Globus pallidus (tissue), 1 donor: ENCODE measurements around the gene SQOR.

ENCODE experiments used
- DNase-seq: peaks from one replicate; pipeline ENCODE4 v3.0.0-alpha.2; 2015; ENCODE audit warnings: low spot score

The SQOR gene

DNA sequence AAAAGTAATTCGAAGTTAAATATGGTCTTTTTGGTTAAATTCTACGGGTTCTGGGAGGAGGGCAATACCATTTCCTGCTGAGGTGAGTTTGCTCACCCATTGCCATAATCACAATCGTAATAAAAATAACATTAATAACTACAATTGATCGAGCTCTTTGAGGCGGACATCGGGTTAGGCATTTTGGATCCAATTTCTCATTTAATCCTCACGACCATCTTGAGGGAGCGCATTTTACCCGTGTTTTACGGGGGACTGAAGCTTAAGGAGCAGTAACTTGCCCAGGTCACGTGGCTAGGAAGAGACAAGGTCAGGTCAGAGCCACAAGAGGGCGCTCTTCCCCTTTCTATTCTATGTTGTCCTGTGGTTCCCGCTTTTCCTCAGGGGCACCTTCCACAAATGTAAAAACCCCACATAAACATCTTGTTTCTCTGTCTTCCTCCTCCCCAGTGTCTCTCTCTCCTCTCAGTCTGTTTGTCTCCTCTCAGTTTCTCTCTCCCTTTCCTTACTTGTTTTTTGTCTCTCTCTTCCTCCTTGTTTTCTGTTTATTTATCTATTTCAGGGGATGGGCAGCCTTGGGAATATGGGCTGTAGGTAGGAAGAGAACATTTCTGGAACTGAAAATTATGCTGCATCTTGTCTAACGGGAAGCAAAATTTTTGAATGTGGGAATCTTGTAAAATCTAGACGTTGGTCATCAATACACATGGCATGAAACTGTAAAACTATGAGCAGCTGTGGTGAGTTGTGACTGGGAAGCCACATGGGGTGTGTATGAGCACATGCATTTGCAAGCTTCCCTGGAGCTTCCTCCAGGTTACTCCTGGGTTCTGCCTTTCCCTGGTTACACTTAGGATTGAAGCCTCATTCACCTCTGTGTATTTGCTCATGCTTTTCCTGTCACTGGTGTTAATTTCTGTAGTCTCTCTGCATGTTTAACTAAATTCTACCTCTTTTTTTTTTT, 71.0 kb downstream of the SQOR start:
- peak; percentile 83 for DNase-seq

DNA sequence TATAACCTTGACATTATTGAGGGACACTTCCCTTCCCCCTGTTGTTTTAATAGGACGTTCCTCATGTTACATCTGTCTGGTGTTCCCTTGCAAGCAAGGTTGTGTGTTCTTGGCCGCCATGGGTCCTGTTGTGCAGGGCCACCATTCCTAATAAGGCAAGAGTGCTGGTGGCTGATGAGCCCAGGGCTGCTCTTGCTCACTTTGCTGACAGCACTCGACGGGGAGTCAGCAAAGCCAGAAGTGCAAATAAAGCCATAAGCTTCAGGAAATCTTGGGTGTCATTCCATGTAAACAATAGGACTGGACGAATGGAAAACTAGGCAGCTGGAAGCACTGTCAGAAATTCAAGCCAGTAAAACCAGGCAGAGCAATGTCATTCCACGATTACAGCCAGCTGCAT, 75.8 kb downstream of the SQOR start:
- DNase-seq = no peak

DNA sequence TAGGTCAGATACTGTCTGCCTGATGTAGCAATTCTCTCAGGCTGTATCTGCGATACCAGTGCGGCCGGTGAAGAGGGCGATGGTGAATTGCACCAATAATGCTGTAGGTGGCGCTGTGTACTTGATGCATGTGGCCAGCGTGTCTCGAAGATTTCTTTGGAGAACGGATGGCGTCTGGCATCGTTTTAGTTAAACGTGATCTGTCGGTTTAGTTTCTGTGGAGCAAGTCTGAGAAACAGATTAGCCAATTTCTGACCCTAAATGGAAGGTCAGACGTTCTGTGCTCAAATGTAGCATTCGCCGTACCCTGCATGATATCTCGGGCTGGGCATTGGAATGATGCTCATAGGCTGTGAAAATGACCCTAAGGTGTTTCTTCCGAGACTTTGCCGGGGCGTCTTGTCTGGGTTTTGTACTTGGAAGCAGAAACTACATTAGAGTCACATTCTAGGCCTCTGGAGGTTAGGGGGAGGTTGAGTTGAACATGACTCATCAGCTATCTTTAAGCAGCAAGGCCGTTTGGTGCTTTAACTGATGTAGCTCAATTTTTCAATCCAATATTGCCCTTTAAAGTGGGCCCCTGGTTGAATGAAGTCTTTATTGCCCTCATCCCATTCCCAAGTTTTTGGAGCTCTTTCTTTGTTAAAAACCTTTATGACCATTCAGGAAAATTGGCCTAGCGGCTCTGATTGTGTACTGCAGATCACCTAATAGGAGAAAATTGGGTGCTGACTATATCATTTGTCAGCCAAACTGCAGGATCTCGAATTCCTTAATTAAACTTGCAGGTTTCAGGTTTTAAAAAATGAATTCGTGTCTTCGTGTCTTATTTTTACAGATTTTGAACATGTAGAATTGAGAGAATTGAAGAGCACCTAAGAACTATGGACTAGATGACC, 80.0 kb downstream of the SQOR start:
- peak; percentile 12 for DNase-seq

DNA sequence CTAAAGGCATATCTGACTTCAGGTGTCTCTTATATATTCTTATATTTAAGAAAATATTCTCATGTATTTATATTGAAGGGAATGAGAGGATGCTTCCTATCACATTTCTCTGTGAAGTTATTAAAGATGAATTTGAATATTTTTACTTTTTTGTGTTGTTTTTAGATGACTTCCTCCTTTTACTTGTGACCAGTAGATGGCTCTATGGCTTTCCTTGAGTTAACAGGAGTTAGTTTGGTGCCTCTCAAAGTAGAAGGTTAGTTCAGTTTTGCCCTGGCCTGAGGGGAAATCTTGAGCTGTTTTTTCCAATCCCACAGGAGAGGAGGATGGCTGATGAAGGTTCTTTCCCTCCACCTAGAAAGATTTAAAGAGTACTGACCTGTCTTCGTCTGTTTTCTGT, 80.7 kb downstream of the SQOR start:
- DNase-seq = no peak

DNA sequence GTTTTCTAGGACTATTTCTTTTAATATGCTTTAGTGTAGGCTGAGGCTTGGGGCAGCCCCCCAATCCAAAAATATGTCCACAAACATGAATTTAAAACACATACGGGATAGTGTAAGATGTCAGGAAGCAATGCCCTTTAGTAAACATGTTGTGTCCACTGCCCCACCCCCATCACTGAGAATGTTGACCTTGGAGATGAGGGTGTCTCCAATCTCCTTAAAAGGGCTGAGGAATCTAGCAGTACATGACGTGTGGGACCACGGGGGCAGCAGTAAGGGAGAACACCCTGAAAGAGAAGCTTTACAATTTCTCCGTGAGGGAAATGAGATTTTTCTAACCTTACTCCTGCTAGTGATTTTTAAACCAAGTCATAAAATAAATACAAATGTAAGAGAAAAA, 84.7 kb downstream of the SQOR start:
- DNase-seq = no peak

DNA sequence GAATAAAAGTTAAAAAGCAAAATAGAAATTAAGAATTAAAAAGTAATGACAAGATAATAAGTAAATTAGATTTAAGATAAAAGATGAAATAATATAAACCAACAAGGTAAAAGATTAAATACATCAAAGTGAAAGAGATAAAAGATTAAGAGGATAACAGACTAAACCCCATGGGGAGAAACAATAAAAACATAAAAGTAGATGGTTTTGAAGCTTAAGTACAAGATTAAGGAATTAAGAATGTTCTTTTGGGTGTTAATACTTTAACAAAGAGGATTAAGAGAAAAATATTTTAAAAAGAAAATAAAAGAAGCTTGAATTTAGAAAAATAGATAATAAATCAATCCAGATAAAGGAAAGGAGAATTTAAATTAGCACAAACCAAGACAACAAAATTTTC, 85.4 kb downstream of the SQOR start:
- no peak for DNase-seq

DNA sequence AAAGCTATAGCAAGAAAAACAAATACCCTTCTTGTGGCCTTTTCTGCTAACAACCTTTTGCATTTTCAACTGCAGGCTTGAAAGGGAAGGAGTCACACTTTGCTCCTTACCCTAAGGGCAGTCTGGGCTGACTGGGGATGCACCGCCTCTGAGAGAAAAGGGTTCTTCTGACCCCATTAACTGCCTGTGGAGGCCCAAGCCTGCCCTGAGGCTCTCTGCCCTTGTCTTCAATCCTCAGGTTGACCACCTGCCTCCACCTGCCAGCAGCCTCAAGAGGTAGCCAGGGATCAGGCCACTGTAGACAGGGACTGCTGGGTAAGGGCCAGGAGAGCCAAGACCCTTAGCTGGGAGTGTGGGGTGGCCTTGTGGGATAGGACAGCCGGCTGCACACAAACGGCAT, 93.8 kb downstream of the SQOR start:
- no peak for DNase-seq

DNA sequence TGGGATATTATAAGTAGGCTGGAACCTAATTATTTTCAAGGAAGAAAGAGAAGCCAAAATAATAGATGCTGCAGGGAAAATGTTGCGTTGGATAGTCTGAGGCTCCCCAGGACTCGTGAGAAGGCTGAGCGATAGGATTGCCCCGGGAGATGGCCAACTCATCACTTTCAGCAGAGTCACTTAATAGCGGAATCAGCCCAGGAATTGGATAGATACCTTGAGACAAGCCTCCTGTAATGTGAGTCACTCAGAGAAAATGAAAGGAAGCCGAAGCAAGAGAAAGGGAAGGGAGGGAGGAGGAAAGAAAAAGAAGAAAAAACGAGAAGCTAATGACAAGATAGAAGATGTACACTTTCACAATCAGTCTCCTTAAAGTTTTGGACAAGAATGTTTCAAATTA, 94.3 kb downstream of the SQOR start:
- DNase-seq = no peak

DNA sequence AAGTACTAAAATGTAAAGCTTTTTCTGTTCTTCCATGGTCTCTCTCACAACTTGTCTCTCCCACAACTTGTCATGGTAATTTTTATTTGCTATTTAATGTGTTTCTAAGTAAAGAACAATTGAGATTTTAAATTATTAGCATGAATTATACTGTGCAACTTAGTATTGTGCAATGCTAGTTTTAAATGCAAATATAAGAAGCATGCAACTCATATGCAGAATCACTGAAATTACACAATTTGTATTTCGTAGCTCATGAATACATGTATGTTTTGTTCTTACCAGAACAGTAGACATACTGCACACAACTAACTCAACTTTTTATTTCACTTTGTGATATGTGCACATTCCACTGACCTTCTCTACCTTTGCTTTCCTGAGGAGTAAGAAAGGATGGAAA, 96.5 kb downstream of the SQOR start:
- DNase-seq = no peak

DNA sequence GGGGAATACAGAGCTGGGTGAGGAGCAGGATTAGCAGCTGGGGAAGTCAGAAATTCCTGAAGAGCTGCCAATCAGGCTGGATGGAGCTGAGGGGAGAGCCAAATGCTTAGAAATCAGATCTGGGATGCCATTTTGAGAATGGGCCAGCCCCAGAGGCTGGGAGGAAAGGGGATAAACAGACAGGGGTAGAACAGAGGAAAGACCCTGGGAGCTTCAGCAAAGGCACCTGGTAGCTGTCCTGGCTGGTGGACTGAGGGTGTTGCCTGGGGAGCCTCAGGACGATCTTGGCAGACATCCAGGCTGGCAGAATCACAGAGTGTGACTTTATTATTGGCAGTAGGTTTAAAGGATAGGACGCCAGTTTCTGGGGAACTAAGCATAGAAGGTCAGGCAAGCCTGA, 97.8 kb downstream of the SQOR start:
- peak; percentile 8 for DNase-seq

DNA sequence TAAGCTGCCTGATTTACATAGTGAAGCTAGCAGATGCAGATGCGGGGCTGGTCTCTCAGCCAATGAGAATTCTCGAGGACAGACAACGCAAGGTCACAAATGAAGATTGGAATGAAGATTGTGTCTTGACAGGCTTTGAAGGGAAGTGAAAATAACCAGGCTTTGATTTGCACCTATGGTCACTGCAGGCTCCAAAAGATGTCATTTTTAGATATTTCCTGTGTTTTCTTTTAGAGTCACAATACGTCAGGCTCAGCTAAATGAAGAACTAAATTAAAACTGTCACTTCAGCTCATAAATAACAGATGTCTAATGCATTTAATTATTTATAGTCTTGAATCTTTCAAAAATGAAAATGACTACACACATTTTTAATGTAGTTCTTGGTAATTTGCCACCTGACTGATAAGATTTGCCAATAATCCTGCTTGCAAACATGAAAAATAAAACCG, 99.5 kb downstream of the SQOR start:
- DNase-seq = no peak
